Activated CD4-positive, alpha-beta T cell treated with anti-CD3 and anti-CD28 coated beads for 36 hours (primary cell): Measurements from ENCODE around the gene CRTC3. TPM values are rescaled to one million over a fixed set of nuclear protein-coding genes. Genes with fewer than 3 reads are reported as not detected.
"Not testable (repeated sequence)": the region's sequence is repeated elsewhere in the genome, so short reads cannot be mapped to it uniquely, and the experiment has no call there.

ENCODE experiments used
- ATAC-seq: fragments of 200-7000 bp; cut with Tn5 transposase; one replicate; pipeline ENCODE4 v1.10.0; 2021; ENCODE audit warnings: mild to moderate bottlenecking, moderate library complexity
- CTCF ChIA-PET: fragments of 350-600 bp; sonication (Branson Sonifier 250); formaldehyde crosslinking; loops from one replicate; lab custom pipeline; 2021; ENCODE audit warnings: antibody characterized with exemption; lab: Charles Lee
- POLR2A ChIA-PET: fragments of 350-600 bp; sonication (Branson Sonifier 250); formaldehyde crosslinking; loops from one replicate; lab custom pipeline; 2021; ENCODE audit warnings: antibody characterized with exemption, inconsistent platforms; lab: Charles Lee
- DNase-seq: peaks from one replicate; pipeline ENCODE4 v3.0.0-alpha.2; 2020
- H3K27ac Mint-ChIP-seq: one replicate; pipeline ENCODE4 v1.8.0; 2021; ENCODE audit warnings: mixed read lengths
- H3K27me3 Mint-ChIP-seq: one replicate; pipeline ENCODE4 v1.8.0; 2021; ENCODE audit warnings: mixed read lengths
- H3K36me3 Mint-ChIP-seq: one replicate; pipeline ENCODE4 v1.8.0; 2021; ENCODE audit warnings: low read depth, mixed read lengths
- H3K4me1 Mint-ChIP-seq: one replicate; pipeline ENCODE4 v1.8.0; 2021; ENCODE audit warnings: mixed read lengths
- H3K4me3 Mint-ChIP-seq: one replicate; pipeline ENCODE4 v1.8.0; 2021; ENCODE audit warnings: mild to moderate bottlenecking, moderate library complexity, mixed read lengths
- H3K9me3 Mint-ChIP-seq: one replicate; pipeline ENCODE4 v1.8.0; 2021; ENCODE audit warnings: low read depth, mixed read lengths
- intact Hi-C, 2 experiments: fragments of 100-400 bp; cut with DNase I in 1 of 2; cut with micrococcal nuclease in 1 of 2; formaldehyde crosslinking; loops; one replicate each; pipeline versions ENCODE4 v1.14.2 to v1.15.1; 2022 to 2024; cut with DNase I, micrococcal nuclease
- total RNA-seq, 2 experiments: library from RNA; stranded (reverse); gene quantifications; one replicate each; pipeline ENCODE4 v1.2.3, GENCODE V29; 2021

The CRTC3 gene
- total RNA-seq, 2 experiments from 2014 or later: 32.4 to 36.2 TPM

GRCh38 chr15:90618330-90619125 lies 88.8 kb downstream of the CRTC3 start:
- ChIA-PET POLR2A (no interaction called here), CTCF (interaction anchor here (0.6 to 2.5 kb wide), 15 partner anchors 10 to 298 kb away, joined by 3 to 9 read pairs (median 4); no protein-coding TSS in a partner anchor)
- no peak for ATAC-seq
- H3K27ac Mint-ChIP-seq: peak overlapping the region; percentile 29
- no peak for DNase-seq
- H3K4me1 Mint-ChIP-seq: peaks cover 46% of the 10 kb centered on the region
- H3K36me3 Mint-ChIP-seq: peaks cover 31% of the 10 kb centered on the region
- H3K27me3 Mint-ChIP-seq: no peaks in the 10 kb centered on the region
- no peaks in the 10 kb centered on the region for H3K9me3 Mint-ChIP-seq
- H3K4me3 Mint-ChIP-seq: no peak overlapping the region
- intact Hi-C loops: loop anchor here in 1 of 2 experiments (5.0 kb wide), 1 partner anchor 86 kb away; no protein-coding TSS in a partner anchor

- Mint-ChIP-seq H3K4me3 (peak overlapping the region; percentile 28), H3K36me3 (peaks cover 26% of the 10 kb centered on the region), H3K27ac (peak overlapping the region; percentile 81), H3K27me3 (no peaks in the 10 kb centered on the region), H3K9me3 (no peaks in the 10 kb centered on the region), H3K4me1 (peaks cover 37% of the 10 kb centered on the region)
- ChIA-PET CTCF (interaction anchor here (0.7 to 2.5 kb wide), 13 partner anchors 9 to 326 kb away, joined by 3 to 9 read pairs (median 4); no protein-coding TSS in a partner anchor), POLR2A (no interaction called here)
- DNase-seq (peak; percentile 30), ATAC-seq (peak; percentile 31)
- intact Hi-C loops: loop anchor here in 1 of 2 experiments (5.0 kb wide), 1 partner anchor 87 kb away; no protein-coding TSS in a partner anchor
These were observed 89.7 kb downstream of the CRTC3 start for GRCh38 chr15:90619468-90619867.

GRCh38 chr15:90619939-90620338 lies 90.2 kb downstream of the CRTC3 start:
- ChIA-PET POLR2A (no interaction called here), CTCF (interaction anchor here (0.9 to 2.5 kb wide), 7 partner anchors 12 to 326 kb away, joined by 3 to 9 read pairs (median 4); no protein-coding TSS in a partner anchor)
- Mint-ChIP-seq H3K36me3 (peaks cover 26% of the 10 kb centered on the region), H3K9me3 (no peaks in the 10 kb centered on the region), H3K27me3 (no peaks in the 10 kb centered on the region), H3K4me3 (peak overlapping the region; percentile 28), H3K4me1 (peaks cover 36% of the 10 kb centered on the region), H3K27ac (peak overlapping the region; percentile 81)
- DNase-seq (peak; percentile 28), ATAC-seq (peak; percentile 47)
- intact Hi-C loops: loop anchor here in 1 of 2 experiments (5.0 kb wide), 2 partner anchors 88 to 298 kb away; no protein-coding TSS in a partner anchor

- POLR2A ChIA-PET: no interaction called here
- Mint-ChIP-seq H3K9me3 (no peaks in the 10 kb centered on the region), H3K27ac (peak overlapping the region; percentile 52), H3K36me3 (peaks cover 24% of the 10 kb centered on the region), H3K4me3 (no peak overlapping the region), H3K4me1 (peaks cover 35% of the 10 kb centered on the region), H3K27me3 (no peaks in the 10 kb centered on the region)
- intact Hi-C loops: loop anchor here in 1 of 2 experiments (5.0 kb wide), 1 partner anchor 298 kb away; no protein-coding TSS in a partner anchor
- CTCF ChIA-PET: interaction anchor here (0.7 to 2.1 kb wide), 5 partner anchors 89 to 419 kb away, joined by 3 to 5 read pairs (median 3); partner anchors contain the start of gene SEMA4B
- ATAC-seq: peak; percentile 35
- peak; percentile 51 for DNase-seq
These were observed 90.8 kb downstream of the CRTC3 start for GRCh38 chr15:90620379-90621067.

- Mint-ChIP-seq H3K27ac (no peak overlapping the region), H3K4me3 (no peak overlapping the region), H3K4me1 (peaks cover 19% of the 10 kb centered on the region), H3K36me3 (peaks cover 15% of the 10 kb centered on the region), H3K9me3 (no peaks in the 10 kb centered on the region), H3K27me3 (no peaks in the 10 kb centered on the region)
- ChIA-PET CTCF (interaction anchor here (0.6 to 0.7 kb wide), 2 partner anchors 12 to 272 kb away, joined by 3 read pairs; no protein-coding TSS in a partner anchor), POLR2A (no interaction called here)
- ATAC-seq (no peak), DNase-seq (no peak)
- intact Hi-C loops: loop anchor here in 1 of 2 experiments (5.0 kb wide), 1 partner anchor 302 kb away; no protein-coding TSS in a partner anchor
These were observed 94.1 kb downstream of the CRTC3 start for GRCh38 chr15:90623854-90624253.

GRCh38 chr15:90624278-90624981 lies 94.7 kb downstream of the CRTC3 start:
- Mint-ChIP-seq H3K36me3 (peaks cover 20% of the 10 kb centered on the region), H3K27me3 (no peaks in the 10 kb centered on the region), H3K27ac (no peak overlapping the region), H3K9me3 (no peaks in the 10 kb centered on the region), H3K4me1 (peaks cover 14% of the 10 kb centered on the region), H3K4me3 (no peak overlapping the region)
- ChIA-PET CTCF (interaction anchor here (0.6 to 0.7 kb wide), 3 partner anchors 11 to 272 kb away, joined by 3 read pairs; no protein-coding TSS in a partner anchor), POLR2A (no interaction called here)
- DNase-seq (no peak), ATAC-seq (no peak)
- intact Hi-C loops: loop anchor here in 1 of 2 experiments (5.0 kb wide), 1 partner anchor 302 kb away; no protein-coding TSS in a partner anchor

GRCh38 chr15:90625037-90625436 lies 95.3 kb downstream of the CRTC3 start:
- POLR2A ChIA-PET: no interaction called here
- peaks cover 17% of the 10 kb centered on the region for H3K36me3 Mint-ChIP-seq

GRCh38 chr15:90629217-90629616 lies 99.5 kb downstream of the CRTC3 start:
- POLR2A ChIA-PET: no interaction called here
- peaks cover 7% of the 10 kb centered on the region for H3K4me1 Mint-ChIP-seq
- ATAC-seq: no peak
- intact Hi-C loops: loop anchor here in 1 of 2 experiments (5.0 kb wide), 1 partner anchor 307 kb away; no protein-coding TSS in a partner anchor
- CTCF ChIA-PET: interaction anchor here (1.2 kb wide), 1 partner anchor 10 kb away, joined by 3 read pairs; no protein-coding TSS in a partner anchor
- H3K27me3 Mint-ChIP-seq: no peaks in the 10 kb centered on the region
- no peaks in the 10 kb centered on the region for H3K9me3 Mint-ChIP-seq
- DNase-seq: no peak
- H3K4me3 Mint-ChIP-seq: no peak overlapping the region
- peaks cover 35% of the 10 kb centered on the region for H3K36me3 Mint-ChIP-seq
- H3K27ac Mint-ChIP-seq: no peak overlapping the region

More at GRCh38 chr15:90625037-90625436, 95.3 kb downstream of the CRTC3 start:
- no peak overlapping the region for H3K27ac Mint-ChIP-seq
- peaks cover 8% of the 10 kb centered on the region for H3K4me1 Mint-ChIP-seq
- H3K27me3 Mint-ChIP-seq: no peaks in the 10 kb centered on the region
- no peaks in the 10 kb centered on the region for H3K9me3 Mint-ChIP-seq
- no peak for ATAC-seq
- CTCF ChIA-PET: interaction anchor here (0.7 kb wide), 1 partner anchor 94 kb away, joined by 3 read pairs; no protein-coding TSS in a partner anchor
- DNase-seq: no peak
- H3K4me3 Mint-ChIP-seq: no peak overlapping the region
- intact Hi-C loops: loop anchor here in 1 of 2 experiments (5.0 kb wide), 1 partner anchor 303 kb away; no protein-coding TSS in a partner anchor

GRCh38 chr15:90633360-90633759 lies 103.6 kb downstream of the CRTC3 start:
- DNase-seq (no peak), ATAC-seq (no peak)
- POLR2A ChIA-PET: no interaction called here
- peak overlapping the region; percentile 64 for H3K27ac Mint-ChIP-seq
- no peak overlapping the region for H3K4me3 Mint-ChIP-seq
- H3K4me1 Mint-ChIP-seq: peaks cover 7% of the 10 kb centered on the region
- H3K36me3 Mint-ChIP-seq: peaks cover 51% of the 10 kb centered on the region
- H3K27me3 Mint-ChIP-seq: no peaks in the 10 kb centered on the region
- H3K9me3 Mint-ChIP-seq: peaks cover 2% of the 10 kb centered on the region
- intact Hi-C loops: no loop called here
- CTCF ChIA-PET: interaction anchor here (0.7 kb wide), 2 partner anchors 14 to 26 kb away, joined by 3 to 4 read pairs; no protein-coding TSS in a partner anchor

- H3K27me3 Mint-ChIP-seq, H3K4me3 Mint-ChIP-seq, H3K9me3 Mint-ChIP-seq, CTCF ChIA-PET, H3K27ac Mint-ChIP-seq, intact Hi-C loops, DNase-seq, ATAC-seq, H3K4me1 Mint-ChIP-seq, POLR2A ChIA-PET: not testable (repeated sequence)
- H3K36me3 Mint-ChIP-seq: peaks cover 42% of the 10 kb centered on the region
These were observed 107.3 kb downstream of the CRTC3 start for GRCh38 chr15:90636993-90637392.
